NCI-H2227 (cell line): ENCODE data around the gene RIN3.
A peak's percentile ranks its signal among the peaks of the same experiment; 100 is the strongest.
"Not testable (repeated sequence)": the region's sequence is repeated elsewhere in the genome, so short reads cannot be mapped to it uniquely, and the experiment has no call there.

Source experiments
- DNase-seq: peaks from one replicate; lab custom pipeline; 2025; ENCODE audit not compliant: unreplicated experiment; lab: John Stamatoyannopoulos, UW

Gene RIN3

GRCh38 chr14:92528486-92529100 lies 15.0 kb downstream of the RIN3 start:
- DNase-seq, result no peak

- no peak for DNase-seq
Measured at GRCh38 chr14:92529903-92530302, 16.3 kb downstream of the RIN3 start.

- DNase-seq, result no peak
Measured at GRCh38 chr14:92531106-92531873, 17.7 kb downstream of the RIN3 start.

DNA sequence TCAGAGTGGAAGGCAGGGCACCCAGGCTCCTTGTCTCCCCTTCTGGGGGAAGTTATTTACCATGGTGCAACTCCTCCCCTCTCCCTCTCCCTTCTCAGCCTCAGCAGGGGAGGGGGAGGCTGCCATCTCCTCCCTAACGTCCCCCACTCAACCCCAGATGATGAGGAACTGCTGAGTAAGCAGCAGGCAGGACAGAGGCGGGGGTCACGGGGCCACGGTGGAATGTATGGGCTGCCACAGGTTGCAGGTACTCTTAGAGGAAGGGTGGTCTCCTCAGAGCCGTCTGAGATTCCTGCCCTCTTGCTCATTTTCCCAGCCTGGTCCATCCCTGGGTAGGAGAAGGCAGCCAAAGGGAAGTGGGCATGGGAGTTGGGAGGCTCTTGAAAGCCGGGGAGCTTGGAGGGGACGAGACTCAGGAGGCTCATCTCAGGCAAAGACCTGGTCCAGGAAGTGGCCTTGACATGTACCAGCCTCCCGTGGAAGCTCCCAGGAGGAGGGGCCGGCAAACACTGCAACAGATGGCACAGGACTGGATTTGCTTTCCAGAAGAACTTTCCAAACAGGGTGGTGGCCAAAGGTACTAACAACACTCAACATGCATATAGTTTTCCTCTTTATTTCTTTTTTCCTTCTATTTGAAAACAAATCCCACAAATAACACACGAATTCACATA lies 19.0 kb downstream of the RIN3 start:
- no peak for DNase-seq

DNA sequence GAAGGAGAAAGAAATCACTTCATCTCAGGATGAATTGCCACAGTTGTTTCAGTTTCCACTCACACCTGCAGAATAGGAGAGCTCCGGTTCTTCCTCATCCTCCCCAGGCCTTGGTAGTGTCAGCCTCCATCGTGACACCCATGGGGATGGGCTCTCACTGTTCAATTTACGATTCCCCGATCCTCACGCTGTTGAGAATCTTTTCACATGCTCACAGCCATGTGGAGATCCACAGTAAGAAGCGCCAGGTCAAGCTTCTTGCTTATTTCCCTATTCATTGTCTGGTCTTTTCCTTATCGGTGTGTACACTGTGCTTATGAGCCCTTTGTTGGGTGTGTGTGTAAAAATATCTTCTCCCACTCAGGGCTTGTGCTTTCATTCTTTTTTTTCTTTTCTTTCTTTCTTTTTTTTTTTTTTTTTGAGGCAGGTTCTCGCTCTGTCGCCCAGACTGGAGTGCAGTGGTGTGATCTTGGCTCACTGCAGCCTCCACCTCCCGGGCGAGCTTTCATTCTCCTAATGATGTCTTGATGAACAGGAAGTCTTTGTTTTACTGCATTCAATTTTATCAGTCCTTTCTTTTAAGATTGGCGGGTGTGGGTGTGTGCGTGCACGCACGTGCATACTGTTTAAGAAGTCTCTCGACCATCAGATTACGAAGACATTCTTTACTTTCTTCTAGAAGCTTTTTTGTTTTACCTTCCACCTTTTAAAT lies 21.5 kb downstream of the RIN3 start:
- no peak for DNase-seq

GRCh38 chr14:92536231-92536630 lies 22.6 kb downstream of the RIN3 start:
- not testable (repeated sequence) for DNase-seq

DNA sequence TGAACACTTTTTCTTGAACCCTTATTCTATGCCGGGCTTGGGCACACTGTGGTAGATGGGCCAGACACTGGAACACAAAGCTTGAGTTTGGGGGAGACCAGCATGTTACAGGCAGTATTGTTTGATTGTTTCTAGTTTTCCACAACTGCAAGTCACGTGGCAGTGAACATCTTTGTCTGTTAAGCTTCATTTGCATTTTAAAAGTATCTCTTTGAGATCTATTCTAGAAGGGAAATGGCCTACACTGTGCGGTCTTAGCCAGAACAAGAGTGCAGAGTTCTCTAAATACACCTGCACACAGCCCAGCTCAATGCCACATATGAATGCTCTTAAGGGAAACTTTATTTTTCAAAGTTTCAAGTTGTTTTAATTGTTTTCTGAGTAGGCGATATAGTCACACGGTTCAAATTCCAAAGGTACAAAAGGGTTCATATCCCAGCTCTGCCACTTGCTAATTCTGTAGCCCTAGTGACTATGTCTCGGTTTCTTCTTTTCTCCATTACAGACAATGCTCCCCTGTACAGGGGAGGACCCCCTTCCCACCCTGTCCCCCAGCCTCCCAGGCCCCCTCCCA lies 24.9 kb downstream of the RIN3 start:
- no peak for DNase-seq

- no peak for DNase-seq
Measured at GRCh38 chr14:92539419-92539818, 25.8 kb downstream of the RIN3 start.

- no peak for DNase-seq
Measured at GRCh38 chr14:92539875-92540274, 26.3 kb downstream of the RIN3 start.

DNA sequence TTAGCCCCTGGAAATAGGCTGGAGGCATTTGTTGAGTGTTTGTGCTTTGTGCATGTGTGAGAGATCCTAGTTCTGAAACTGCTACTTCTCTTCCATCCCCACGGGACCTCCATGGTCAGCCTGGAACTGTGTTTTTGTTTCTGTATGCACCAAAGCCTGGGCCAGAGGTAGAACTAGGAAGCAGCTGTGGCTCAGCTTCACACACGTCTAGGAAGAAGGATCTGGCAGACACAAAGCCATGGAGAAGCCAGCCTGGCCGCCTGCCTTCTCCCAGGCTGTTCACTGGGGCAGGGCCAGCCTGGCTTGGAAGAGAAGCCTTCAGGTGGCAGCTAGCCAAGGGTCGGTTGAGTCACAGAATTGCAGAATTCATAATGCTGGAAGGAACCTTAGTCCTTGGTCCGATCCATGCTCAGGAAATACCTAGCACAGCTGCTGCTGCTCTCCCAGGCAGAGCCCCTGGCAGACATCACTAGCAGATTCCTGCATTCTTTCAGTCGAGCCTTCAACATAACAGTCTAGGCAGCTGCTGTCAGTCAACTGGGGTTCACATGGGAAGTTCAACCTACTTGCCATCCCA lies 27.0 kb downstream of the RIN3 start:
- DNase-seq, result no peak

DNA sequence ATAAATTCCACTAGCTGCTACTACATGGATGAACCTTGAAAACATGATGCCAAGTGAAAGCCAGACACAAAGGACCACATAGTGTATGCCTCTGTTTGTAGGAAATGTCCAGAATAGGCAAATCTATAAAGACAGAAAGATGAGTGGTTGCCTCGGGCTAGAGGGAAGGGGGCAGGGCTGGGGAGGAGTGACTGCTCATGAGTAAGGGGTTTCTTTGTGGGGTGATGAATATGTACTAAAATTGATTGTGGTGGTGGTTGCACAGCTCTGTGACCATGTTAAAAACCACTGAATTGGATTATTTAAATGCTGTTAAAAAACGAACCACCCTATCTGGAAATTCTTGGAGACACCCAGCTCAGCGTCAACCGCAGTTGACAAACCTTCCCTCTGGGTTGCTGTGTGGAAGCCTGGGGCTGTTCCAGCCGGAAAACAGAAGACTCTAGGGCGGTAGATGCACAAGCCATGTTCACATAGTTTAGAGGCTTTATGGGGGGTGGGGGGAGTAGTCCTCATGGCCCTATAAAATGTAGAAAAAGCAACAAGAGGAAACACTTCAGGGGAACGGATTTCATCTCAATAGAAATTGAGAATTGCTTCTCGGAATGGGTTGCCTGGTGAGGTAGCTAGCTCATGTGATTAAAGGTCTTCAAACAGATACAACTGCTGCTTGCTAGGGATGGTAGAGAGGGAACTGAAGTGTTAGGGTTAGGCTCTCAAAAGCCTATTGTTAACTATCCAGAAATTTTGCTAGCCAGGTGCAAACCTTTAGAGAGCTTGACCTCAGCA lies 29.4 kb downstream of the RIN3 start:
- DNase-seq, result no peak

GRCh38 chr14:92544051-92544720 lies 30.6 kb downstream of the RIN3 start:
- DNase-seq, result no peak

GRCh38 chr14:92546347-92547053 lies 32.9 kb downstream of the RIN3 start:
- no peak for DNase-seq

DNA sequence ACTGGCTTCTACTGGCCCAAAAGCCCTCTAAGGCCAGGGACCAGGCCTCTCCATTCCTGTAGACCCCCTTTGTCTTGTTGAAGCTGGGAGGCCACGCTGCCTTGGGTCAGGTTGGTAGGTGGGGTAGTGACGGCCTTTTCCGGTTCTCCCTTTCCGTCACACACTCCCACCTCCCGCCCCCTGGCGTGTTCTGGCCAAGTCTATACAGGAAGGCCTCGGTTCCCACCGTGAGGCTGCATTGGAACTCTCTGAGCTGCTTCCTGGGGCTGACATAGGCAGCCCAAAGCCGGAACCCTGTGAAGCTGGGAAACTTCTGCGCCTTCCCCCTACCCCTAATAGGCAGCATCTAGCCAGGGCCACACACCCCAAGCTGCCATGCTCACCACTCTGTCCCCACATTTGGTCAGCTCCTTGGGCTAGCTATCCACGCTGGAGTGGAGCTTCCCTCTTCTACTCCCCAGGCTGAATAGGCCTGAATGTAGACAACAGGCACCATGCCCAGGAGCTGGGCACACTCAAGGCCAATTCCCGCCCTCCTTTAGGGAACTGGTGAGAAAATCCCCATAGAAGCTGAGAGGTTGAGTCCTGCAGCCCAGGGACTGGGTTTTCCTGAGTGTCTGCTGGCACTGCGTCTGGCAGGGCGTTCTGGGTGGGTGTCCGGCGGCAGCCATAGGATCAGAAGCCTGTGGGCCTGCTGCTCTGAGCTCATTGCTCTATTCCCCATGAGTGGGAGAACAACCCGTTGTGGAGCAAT lies 35.7 kb downstream of the RIN3 start:
- no peak for DNase-seq

- DNase-seq, result peak; percentile 24
Measured at GRCh38 chr14:92549859-92550230, 36.3 kb downstream of the RIN3 start.

- DNase-seq, result no peak
Measured at GRCh38 chr14:92551044-92551841, 37.7 kb downstream of the RIN3 start.

GRCh38 chr14:92552066-92552465 lies 38.5 kb downstream of the RIN3 start:
- no peak for DNase-seq
